Stimulated activated CD4-positive, alpha-beta T cell treated with anti-CD3 and anti-CD28 coated beads, Interleukin-1b, Interleukin-23, amount 100 ng/mL, for 4 hours (primary cell): ENCODE data around the gene ELL2.
"Not testable (repeated sequence)": the region's sequence is repeated elsewhere in the genome, so short reads cannot be mapped to it uniquely, and the experiment has no call there.

Source experiments
- DNase-seq, 2 donors: peaks; one replicate each; pipeline ENCODE4 v3.0.0-alpha.2; 2020; ENCODE audit warnings: low read depth in 2 of 2

The ELL2 gene

GRCh38 chr5:95861864-95862561, 99.6 kb downstream of the ELL2 start:
- DNase-seq = no peak

DNA sequence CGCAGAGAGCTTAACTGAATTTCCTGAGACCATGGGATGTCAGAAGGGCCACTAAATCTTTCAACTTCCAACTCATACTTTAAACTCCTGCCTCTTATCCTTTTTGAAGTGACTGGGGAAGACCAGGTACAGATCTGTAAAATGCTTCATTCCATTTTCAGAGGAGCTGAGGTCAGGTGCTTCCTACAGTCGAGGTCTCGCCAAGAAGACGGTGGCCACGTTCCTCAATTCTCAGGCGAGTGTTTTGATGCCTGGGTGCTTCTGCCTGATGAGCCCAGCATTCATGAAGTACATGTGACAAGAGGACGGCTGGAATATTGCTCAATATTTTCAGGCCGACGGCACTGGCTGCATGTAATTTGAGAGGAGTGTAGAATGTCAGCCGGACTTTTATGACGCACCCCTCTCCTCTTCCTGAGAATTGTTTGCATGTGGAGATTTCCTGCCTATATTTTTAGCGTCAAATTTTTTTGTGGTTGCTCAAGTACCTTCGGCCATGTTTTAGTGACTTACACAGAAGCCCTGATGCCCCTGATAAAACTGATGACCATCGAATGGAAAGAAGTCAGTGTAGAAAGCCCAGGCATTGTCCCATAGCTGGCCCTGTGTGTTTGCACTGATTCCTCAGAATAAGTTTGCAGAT, 100.3 kb downstream of the ELL2 start:
- no peak for DNase-seq

GRCh38 chr5:95859661-95860060, 102.0 kb downstream of the ELL2 start:
- no peak for DNase-seq

DNA sequence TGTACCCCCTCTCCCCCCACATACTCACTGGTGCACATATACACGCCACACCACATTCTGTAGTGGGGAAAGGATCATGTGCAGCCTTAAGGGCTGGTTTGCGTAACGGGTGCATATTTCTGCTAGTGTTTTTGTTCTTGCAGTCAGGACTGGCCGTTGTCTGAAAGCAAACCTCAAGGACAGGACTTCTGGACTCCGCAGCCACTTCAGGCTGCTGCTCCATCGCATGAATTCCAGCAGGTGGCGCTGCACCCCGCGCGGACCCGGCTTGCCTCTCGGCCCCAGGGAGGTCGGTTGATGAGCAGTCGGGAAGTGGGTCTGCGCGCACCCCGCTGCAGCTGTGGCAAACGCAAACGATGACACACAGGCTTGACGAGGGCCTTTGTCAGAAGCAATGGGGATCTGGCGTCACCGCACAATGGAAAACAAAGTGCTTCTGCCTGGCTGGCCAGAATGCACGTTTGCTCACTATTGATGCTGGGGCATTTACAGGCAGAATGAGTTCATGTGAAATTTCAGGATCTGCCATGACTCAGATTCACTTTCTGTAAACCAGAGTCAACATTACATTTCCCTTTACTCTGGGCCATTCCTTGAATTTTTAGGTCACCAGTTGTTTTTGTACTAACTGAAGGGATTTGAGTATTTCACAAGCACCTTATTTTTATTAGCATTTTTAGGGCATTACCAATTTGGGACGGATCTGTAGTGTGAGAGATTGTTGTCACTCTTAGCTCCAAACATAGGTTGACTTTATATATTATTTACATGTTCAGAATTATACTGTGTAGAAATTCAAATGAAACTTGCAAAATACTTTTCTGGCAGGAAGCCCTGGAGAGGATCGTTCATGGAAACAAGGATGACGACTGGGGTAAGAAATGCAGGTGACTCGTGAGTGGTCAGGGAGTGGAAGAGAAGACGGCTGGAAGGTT, 102.7 kb downstream of the ELL2 start:
- DNase-seq = peak; percentile 87 to 91

GRCh38 chr5:95858023-95858461, 103.6 kb downstream of the ELL2 start:
- no peak for DNase-seq

DNA sequence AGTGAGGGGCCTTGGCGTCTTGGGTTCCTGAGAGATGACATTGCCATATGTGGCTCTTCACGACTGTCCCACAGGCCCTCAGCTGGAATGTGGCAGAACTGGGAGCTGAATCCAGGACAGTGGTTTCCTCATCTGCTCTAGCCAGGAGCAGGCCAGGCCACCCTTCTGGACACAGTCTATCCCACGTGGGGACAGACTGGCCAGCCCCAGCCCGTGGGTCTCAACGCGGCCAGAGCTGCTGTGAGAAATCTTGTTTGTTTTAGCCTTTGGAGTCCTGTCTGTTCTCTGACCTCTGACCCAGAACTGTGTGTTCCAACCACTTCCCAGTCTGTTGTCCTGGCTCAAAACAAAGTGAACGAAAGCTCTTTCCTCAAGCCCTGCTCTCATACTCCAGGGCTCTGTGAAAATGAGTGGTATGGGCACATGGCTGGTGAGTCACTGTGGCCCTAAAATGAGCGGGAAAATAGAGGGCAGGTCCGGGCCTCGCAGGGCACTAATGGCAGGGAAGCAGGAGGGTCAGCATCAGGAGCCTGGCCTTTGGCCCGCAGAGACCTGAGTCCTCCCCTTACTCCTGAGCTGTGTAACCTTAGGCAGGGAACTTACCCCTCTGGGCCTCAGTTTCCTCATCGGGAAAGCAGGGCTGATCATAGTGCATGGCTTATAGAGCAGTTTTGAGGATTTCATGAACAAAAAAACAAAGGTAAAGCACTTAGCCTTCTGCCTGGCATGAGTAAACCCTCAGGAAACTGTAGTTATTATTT, 104.3 kb downstream of the ELL2 start:
- DNase-seq = no peak

- no peak for DNase-seq
Observed at GRCh38 chr5:95856501-95856981, 105.1 kb downstream of the ELL2 start.

DNA sequence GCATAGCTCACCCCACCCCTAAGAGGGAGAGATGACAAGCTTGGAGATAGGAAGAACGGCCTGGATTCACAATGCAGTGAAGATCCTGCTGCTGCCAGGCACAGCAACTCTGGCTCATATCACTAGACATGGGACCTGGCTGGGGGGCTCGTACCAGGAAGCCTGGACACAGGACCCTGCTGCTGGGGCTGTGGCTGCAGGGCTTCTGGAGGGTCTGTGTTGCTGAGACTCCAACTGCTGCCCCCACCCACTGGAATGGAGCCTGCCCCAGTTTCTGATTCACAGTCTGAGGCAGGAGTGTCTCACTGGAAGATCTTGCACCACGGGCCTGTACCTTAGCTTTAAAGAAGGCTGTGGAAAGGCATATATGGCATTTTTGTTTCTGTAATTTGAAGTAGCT, 108.2 kb downstream of the ELL2 start:
- no peak for DNase-seq

GRCh38 chr5:95852567-95852966, 109.1 kb downstream of the ELL2 start:
- no peak for DNase-seq

- not testable (repeated sequence) for DNase-seq
Observed at GRCh38 chr5:95851141-95851540, 110.5 kb downstream of the ELL2 start.

DNA sequence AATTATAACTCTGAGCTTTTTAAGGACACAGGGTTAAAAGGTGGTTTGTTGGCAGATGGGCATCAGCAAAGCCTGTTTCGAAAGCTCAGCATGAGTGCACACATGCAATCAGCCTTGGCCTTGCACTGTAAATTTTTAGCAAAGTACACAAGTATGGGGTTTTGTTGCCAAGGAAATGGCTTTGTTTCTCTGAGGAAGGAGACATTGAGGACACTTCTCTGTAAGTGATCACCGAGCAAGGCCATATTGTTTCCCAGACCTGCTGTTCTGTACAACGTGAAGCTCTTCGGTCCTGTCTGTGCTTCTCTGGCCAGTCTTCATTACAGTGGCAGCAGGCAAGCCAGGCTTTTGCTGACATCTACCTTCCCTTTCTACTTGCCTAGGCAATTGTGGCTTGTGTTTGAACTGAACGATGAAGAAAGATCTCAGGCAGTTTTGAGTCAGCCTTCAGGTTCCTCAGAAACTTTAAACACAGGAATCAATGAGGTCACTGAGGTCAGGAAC, 111.2 kb downstream of the ELL2 start:
- DNase-seq = no peak

GRCh38 chr5:95848701-95849100, 113.0 kb downstream of the ELL2 start:
- DNase-seq = no peak

DNA sequence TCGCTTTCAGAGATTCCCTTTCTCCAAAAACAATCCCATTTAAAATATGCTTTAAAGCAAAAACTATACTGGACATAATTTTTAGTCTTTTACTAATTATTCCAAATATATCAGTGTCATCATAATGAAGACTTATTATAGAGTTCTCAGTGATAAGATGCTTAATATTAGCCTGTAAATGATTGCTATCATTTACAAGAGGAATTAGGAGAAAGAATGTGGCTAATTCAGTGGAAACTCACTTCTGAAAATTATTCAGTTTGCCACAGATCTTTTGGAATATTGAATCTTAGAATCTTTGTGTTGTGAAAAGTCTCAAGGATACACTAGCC, 114.4 kb downstream of the ELL2 start:
- DNase-seq = no peak

DNA sequence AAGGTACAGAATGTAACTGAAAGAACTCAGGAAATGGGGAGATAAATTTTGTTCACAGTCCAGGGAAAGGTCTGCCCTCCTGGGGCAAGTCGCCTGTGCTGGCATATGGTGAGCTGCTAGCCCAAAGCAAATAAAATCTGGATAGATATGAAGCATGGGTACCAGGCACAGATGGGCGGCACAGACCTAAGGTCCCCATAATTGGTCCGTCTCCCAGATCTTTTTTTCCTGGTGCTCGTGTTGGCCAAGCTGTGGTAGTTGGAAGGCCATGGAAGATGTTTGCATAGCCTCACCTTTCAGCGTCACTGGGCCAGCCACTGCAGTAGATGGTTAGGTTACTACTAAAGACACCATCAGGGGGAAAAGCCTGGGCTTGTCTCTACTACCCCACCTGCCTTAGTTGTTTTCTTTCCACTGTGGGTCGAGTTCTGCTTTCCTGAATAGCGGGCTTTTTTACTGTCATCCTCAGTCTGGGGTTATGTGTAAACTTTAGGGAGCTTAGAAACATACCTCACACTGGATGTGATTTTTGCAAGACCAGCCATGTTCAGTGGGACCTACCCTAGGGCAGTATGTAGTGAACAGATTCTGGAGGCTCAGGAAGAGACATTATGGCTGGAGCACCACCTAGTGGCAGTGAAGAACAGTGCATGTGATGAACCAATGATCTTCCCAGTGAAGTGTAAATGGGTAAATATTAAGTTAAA, 114.9 kb downstream of the ELL2 start:
- DNase-seq = peak; percentile 38 to 60

- DNase-seq = no peak
Observed at GRCh38 chr5:95845391-95845790, 116.3 kb downstream of the ELL2 start.

- DNase-seq = no peak
Observed at GRCh38 chr5:95843733-95844223, 117.9 kb downstream of the ELL2 start.

GRCh38 chr5:95842854-95843544, 118.7 kb downstream of the ELL2 start:
- peak; percentile 33 to 41 for DNase-seq

DNA sequence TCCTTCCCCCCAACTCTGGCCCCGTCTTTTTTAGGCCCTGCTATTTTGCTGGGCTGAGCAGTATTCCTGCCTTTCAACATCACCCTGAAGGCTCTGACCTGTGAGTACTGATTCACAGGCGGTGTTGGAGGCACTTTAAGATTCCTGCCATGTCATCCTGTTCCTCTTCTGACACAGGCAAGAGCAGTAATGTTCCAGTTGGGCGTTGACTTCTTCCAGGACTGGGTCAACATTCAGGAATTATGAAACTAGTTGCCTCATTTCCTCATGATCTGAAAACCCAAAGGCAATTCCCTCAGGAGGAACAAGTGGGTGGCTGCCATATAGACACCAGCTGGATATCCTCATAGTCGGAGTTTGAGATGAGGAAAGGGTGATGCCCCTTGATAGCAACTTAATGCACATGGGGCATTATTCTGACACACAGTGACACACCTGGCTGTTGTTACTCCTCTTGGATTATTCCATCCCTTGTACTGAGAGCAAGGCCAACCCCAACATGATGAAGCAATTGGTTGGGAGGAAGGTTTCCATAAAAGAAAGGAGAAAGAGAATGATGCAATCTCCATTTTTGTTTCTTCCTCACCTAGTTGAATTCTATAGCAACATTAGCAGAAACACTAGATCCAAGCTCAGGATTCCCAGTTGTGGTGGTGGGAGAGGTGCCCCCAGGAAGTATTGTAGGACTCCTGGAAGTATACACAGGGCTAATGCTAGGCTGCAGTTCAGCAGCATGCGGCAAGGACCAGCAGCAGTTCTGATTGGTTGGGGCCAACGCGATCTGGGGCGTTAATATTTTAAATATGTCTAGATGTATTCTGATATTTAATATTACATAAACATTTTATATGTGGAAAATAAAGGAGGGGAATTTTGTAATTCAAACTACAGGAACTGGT, 119.5 kb downstream of the ELL2 start:
- no peak for DNase-seq
